Lower lobe of right lung (tissue), 2 donors: ENCODE measurements around the gene GPR39. TPM values are rescaled to one million over a fixed set of nuclear protein-coding genes. Genes with fewer than 3 reads are reported as not detected.

Source experiments
- ATAC-seq, 2 donors: fragments of 200-7000 bp; cut with Tn5 transposase; one replicate each; pipeline ENCODE4 v1.9.1; 2020 to 2022; ENCODE audit warnings: mild to moderate bottlenecking in 2 of 2, moderate library complexity in 2 of 2
- DNase-seq: peaks from one replicate; pipeline ENCODE4 v3.0.0-alpha.2; 2020
- H3K27ac ChIP-seq: fragments of 200-600 bp; one replicate; pipeline ENCODE4 v1.8.0; 2022
- H3K27me3 ChIP-seq: fragments of 200-600 bp; one replicate; pipeline ENCODE4 v1.8.0; 2022; ENCODE audit warnings: low read depth
- H3K36me3 ChIP-seq: fragments of 200-600 bp; one replicate; pipeline ENCODE4 v1.8.0; 2022; ENCODE audit warnings: mild to moderate bottlenecking
- H3K4me1 ChIP-seq: fragments of 200-600 bp; one replicate; pipeline ENCODE4 v1.8.0; 2022
- H3K4me3 ChIP-seq: fragments of 200-600 bp; one replicate; pipeline ENCODE4 v1.8.0; 2022; ENCODE audit warnings: mild to moderate bottlenecking
- H3K9me3 ChIP-seq: fragments of 200-600 bp; one replicate; pipeline ENCODE4 v1.8.0; 2022
- CTCF ChIP-seq: fragments of 200-600 bp; IDR thresholded peaks from one replicate; pipeline ENCODE4 v1.8.0; 2022; ENCODE audit warnings: antibody characterized with exemption, mild to moderate bottlenecking
- intact Hi-C: fragments of 100-400 bp; cut with DNase I; formaldehyde crosslinking; loops from one replicate; pipeline ENCODE4 v1.11.0; 2022
- total RNA-seq: library from RNA; stranded (reverse); fragmentation: NEBNext Ultra II Directional; extraction: Animal tissue kit (Norgen Biotek cat#: 25700); gene quantifications from one replicate; pipeline ENCODE4 v1.2.1, GENCODE V29; 2021
- donor health status: DM: no; HTN: yes; CAD: no; lungs with severe emphysema.

Gene GPR39
- total RNA-seq, 1 donor from 2014 or later, result 11.2 TPM

GRCh38 chr2:132589111-132589830 lies 172.7 kb downstream of the GPR39 start:
- ATAC-seq, result no peak
- Histone ChIP-seq H3K27ac (no peak overlapping the region), H3K4me1 (no peaks in the 10 kb centered on the region), H3K36me3 (no peaks in the 10 kb centered on the region), H3K9me3 (no peaks in the 10 kb centered on the region), H3K27me3 (no peaks in the 10 kb centered on the region), H3K4me3 (no peak overlapping the region)
- intact Hi-C loops, result no loop called here
- TF ChIP-seq CTCF, result no peak
- DNase-seq, result no peak

- Histone ChIP-seq H3K27me3 (no peaks in the 10 kb centered on the region), H3K36me3 (no peaks in the 10 kb centered on the region), H3K9me3 (no peaks in the 10 kb centered on the region), H3K4me3 (no peak overlapping the region), H3K27ac (no peak overlapping the region), H3K4me1 (no peaks in the 10 kb centered on the region)
- DNase-seq (no peak), ATAC-seq (no peak)
- intact Hi-C loops, result no loop called here
- TF ChIP-seq CTCF, result no peak
These were observed 173.4 kb downstream of the GPR39 start for GRCh38 chr2:132589966-132590365.

- no peak for TF ChIP-seq CTCF
- intact Hi-C loops, result no loop called here
- Histone ChIP-seq H3K9me3 (no peaks in the 10 kb centered on the region), H3K27me3 (no peaks in the 10 kb centered on the region), H3K4me3 (no peak overlapping the region), H3K27ac (no peak overlapping the region), H3K4me1 (no peaks in the 10 kb centered on the region), H3K36me3 (no peaks in the 10 kb centered on the region)
- ATAC-seq (no peak), DNase-seq (no peak)
These were observed 176.6 kb downstream of the GPR39 start for GRCh38 chr2:132593171-132593570.

GRCh38 chr2:132595186-132595585 lies 178.6 kb downstream of the GPR39 start:
- intact Hi-C loops, result no loop called here
- H3K27me3 ChIP-seq, result no peaks in the 10 kb centered on the region

GRCh38 chr2:132595693-132596092 lies 179.1 kb downstream of the GPR39 start:
- DNase-seq (no peak), ATAC-seq (no peak)
- no peak for TF ChIP-seq CTCF
- Histone ChIP-seq H3K9me3 (no peaks in the 10 kb centered on the region), H3K27ac (no peak overlapping the region), H3K4me3 (no peak overlapping the region), H3K4me1 (no peaks in the 10 kb centered on the region), H3K36me3 (no peaks in the 10 kb centered on the region), H3K27me3 (no peaks in the 10 kb centered on the region)
- intact Hi-C loops, result no loop called here

More at GRCh38 chr2:132595186-132595585, 178.6 kb downstream of the GPR39 start:
- no peaks in the 10 kb centered on the region for H3K9me3 ChIP-seq
- no peaks in the 10 kb centered on the region for H3K4me1 ChIP-seq
- no peaks in the 10 kb centered on the region for H3K36me3 ChIP-seq
- H3K4me3 ChIP-seq, result no peak overlapping the region
- no peak overlapping the region for H3K27ac ChIP-seq
- TF ChIP-seq CTCF, result no peak
- DNase-seq, result no peak
- ATAC-seq, result no peak
